Testis (tissue), 2 donors: ENCODE data around the gene DCLRE1B.

Source experiments
- CTCF ChIP-seq, 3 experiments: fragments of 450-650 bp in 2 of 3; fragments of 200-600 bp in 1 of 3; sonication (generic) in 1 of 3; IDR thresholded peaks; one replicate each; pipeline ENCODE4 v1.5.1; 2016 to 2019; ENCODE audit warnings: antibody characterized with exemption in 3 of 3, mild to moderate bottlenecking in 2 of 3, moderate library complexity in 1 of 3
- POLR2A ChIP-seq: fragments of 450-650 bp; IDR thresholded peaks from one replicate; pipeline ENCODE4 v1.6.1; 2017; ENCODE audit warnings: antibody characterized with exemption, mild to moderate bottlenecking, moderate library complexity

- TF ChIP-seq POLR2A (no peak), CTCF (IDR thresholded peaks at IDR 0.05) (no peak)
These were observed 843 bp upstream of the DCLRE1B start for GRCh38 chr1:113904293-113904673.
